ENCODE data around the gene HDAC2.

DNA sequence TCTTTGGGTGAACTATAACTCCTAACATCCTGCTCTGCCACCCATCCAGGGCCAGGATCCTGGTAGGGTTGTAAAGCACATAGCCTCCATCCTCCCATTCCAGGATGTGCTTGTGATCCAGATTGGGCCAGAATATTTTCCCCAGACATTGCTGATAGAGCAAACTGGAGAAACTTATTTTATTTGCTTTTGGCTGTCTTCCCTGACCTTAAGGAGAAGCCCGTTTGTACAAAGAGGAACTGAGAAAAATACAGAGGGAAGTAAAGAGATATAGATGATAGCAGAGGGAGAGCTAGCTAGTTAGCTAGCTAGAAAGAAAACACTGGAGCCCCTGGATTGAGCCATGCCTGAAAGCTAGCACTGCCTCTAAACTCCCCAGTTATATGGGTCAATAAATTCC is 9.0 kb upstream of the HDAC2 start:
- TF ChIP-seq, protein P1, sequence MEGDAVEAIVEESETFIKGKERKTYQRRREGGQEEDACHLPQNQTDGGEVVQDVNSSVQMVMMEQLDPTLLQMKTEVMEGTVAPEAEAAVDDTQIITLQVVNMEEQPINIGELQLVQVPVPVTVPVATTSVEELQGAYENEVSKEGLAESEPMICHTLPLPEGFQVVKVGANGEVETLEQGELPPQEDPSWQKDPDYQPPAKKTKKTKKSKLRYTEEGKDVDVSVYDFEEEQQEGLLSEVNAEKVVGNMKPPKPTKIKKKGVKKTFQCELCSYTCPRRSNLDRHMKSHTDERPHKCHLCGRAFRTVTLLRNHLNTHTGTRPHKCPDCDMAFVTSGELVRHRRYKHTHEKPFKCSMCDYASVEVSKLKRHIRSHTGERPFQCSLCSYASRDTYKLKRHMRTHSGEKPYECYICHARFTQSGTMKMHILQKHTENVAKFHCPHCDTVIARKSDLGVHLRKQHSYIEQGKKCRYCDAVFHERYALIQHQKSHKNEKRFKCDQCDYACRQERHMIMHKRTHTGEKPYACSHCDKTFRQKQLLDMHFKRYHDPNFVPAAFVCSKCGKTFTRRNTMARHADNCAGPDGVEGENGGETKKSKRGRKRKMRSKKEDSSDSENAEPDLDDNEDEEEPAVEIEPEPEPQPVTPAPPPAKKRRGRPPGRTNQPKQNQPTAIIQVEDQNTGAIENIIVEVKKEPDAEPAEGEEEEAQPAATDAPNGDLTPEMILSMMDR (IDR thresholded peaks at IDR 0.05): no peak
- TF ChIP-seq POLR2A (IDR thresholded peaks at IDR 0.05): no peak

All from adrenal gland (tissue), 5 donors.